ENCODE measurements around the gene CLN3. TPM values are rescaled to one million over a fixed set of nuclear protein-coding genes. Genes with fewer than 3 reads are reported as not detected.

The CLN3 gene
- total and polyA plus RNA-seq, 12 donors = 8.4 to 78.0 (median 36.3) TPM

DNA sequence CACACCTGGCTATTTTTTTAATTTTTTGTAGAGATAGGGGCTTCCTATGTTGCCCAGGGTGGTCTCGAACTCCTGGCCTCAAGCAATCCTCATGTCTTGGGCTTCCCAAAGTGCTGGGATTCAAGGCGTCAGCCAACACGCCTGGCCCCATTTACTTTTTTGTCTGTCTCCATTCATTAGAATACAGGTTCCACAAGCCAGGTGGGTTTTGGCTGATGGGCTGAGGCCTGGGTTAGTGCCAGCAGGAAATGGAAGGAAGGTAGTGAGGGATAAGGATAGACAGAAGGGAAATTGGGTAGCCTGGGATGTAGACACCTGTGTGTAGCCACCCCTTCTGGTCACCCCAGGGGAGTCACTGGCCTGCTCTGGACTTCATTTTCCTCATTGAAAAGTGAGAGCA is 19.2 kb upstream of the CLN3 start:
- WGBS, 4 donors = 79 to 91% (median 89%) methylated on average over 3 of the region's 3 CpGs
- Histone ChIP-seq H3K4me3 (no peak overlapping the region), H3K27ac (no peak overlapping the region), H3K36me3 (replicated peaks in 1 of 2) (no peaks in the 10 kb centered on the region), H3K9me3 (replicated peaks in 1 of 3) (no peaks in the 10 kb centered on the region), H3K27me3 (no peaks in the 10 kb centered on the region), H3K4me1 (replicated peaks in 1 of 2) (no peaks in the 10 kb centered on the region)
- TF ChIP-seq, protein P1, sequence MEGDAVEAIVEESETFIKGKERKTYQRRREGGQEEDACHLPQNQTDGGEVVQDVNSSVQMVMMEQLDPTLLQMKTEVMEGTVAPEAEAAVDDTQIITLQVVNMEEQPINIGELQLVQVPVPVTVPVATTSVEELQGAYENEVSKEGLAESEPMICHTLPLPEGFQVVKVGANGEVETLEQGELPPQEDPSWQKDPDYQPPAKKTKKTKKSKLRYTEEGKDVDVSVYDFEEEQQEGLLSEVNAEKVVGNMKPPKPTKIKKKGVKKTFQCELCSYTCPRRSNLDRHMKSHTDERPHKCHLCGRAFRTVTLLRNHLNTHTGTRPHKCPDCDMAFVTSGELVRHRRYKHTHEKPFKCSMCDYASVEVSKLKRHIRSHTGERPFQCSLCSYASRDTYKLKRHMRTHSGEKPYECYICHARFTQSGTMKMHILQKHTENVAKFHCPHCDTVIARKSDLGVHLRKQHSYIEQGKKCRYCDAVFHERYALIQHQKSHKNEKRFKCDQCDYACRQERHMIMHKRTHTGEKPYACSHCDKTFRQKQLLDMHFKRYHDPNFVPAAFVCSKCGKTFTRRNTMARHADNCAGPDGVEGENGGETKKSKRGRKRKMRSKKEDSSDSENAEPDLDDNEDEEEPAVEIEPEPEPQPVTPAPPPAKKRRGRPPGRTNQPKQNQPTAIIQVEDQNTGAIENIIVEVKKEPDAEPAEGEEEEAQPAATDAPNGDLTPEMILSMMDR (IDR thresholded peaks at IDR 0.05) = no peak
- TF ChIP-seq POLR2A (IDR thresholded peaks at IDR 0.05) = no peak
- intact Hi-C loops (cut with DNase I) = no loop called here
- no peak for DNase-seq

DNA sequence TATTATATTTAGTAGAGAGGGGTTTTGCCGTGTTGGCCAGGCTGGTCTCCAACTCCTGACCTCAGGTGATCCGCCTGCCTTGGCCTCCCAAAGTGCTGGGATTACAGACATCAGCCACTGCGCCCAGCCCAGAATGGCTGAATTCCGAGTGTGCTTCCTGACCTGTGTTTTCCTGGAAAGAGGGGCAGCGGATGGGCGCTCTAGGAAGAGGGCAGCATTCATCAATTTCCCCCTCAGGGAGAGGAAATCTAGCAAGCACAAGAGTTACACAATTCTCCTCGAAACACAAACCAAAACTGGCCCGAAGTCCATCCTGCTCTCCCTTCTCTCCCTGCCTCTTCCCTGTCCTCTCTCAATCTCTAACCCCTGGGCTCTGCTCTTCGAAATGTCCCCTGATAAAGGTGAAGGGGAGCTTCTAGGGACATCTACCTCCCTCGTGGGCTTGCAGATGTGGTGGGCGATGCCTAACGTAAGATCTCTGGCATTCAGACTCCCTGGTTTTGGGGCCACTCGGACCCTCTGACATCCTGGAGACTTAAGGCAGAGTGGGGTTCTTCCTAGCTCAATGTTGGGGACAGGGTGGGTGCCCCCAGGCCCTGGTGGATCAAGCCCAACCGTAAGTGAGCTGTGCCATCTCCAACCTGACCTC is 13.7 kb upstream of the CLN3 start:
- H3K27me3 ChIP-seq = no peaks in the 10 kb centered on the region
- no peak overlapping the region for H3K4me3 ChIP-seq
- WGBS, 4 donors = 56 to 71% (median 67%) methylated on average over 10 to 14 of the region's 14 CpGs
- intact Hi-C loops (cut with DNase I) = no loop called here
- TF ChIP-seq, protein P1 (IDR thresholded peaks at IDR 0.05) = no peak
- no peak for TF ChIP-seq POLR2A (IDR thresholded peaks at IDR 0.05)
- H3K9me3 ChIP-seq (replicated peaks in 1 of 3) = no peaks in the 10 kb centered on the region
- no peak overlapping the region for H3K27ac ChIP-seq
- H3K4me1 ChIP-seq (replicated peaks in 1 of 2) = no peaks in the 10 kb centered on the region
- DNase-seq = no peak
- H3K36me3 ChIP-seq (replicated peaks in 1 of 2) = no peaks in the 10 kb centered on the region

DNA sequence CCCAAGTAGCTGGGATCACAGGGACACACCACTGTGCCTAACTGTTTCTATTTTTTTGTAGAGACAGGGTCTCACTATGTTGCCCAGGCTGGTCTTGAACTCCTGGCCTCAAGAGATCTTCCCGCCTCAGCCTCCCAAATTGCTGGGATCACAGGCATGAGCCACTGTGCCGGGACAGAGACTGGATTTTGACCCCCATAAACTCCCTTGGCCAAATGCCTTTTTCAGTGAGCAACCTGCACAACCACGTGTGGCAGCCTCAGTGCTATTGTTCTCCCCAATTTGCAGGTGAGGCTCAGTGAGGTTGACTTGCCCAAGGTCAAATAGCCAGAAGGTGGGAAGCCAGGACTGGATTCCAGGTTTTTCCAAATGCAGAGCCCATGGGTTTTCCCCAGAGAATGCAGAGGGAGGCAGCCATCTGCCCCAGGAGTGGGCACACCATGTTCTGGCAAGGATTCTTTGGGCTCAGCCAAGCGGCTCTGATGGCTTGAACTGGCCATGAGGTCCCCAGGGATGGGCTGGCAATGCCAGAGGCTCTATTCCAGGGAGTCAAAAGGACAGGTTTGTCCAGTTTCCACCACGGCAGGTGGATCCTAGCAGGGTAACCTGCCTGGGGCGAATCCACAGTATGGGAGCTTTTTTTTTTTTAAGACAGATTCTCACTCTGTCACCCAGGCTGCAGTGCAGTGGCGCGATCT is 13.0 kb upstream of the CLN3 start:
- no peak for TF ChIP-seq POLR2A (IDR thresholded peaks at IDR 0.05)
- TF ChIP-seq, protein P1 (IDR thresholded peaks at IDR 0.05) = no peak
- no peaks in the 10 kb centered on the region for H3K9me3 ChIP-seq (replicated peaks in 1 of 3)
- DNase-seq = no peak
- no peaks in the 10 kb centered on the region for H3K27me3 ChIP-seq
- no peaks in the 10 kb centered on the region for H3K4me1 ChIP-seq (replicated peaks in 1 of 2)
- no peak overlapping the region for H3K27ac ChIP-seq
- no peak overlapping the region for H3K4me3 ChIP-seq
- H3K36me3 ChIP-seq (replicated peaks in 1 of 2) = no peaks in the 10 kb centered on the region
- intact Hi-C loops (cut with DNase I) = no loop called here
- WGBS, 4 donors = 72 to 87% (median 80%) methylated on average over 5 to 8 of the region's 8 CpGs

DNA sequence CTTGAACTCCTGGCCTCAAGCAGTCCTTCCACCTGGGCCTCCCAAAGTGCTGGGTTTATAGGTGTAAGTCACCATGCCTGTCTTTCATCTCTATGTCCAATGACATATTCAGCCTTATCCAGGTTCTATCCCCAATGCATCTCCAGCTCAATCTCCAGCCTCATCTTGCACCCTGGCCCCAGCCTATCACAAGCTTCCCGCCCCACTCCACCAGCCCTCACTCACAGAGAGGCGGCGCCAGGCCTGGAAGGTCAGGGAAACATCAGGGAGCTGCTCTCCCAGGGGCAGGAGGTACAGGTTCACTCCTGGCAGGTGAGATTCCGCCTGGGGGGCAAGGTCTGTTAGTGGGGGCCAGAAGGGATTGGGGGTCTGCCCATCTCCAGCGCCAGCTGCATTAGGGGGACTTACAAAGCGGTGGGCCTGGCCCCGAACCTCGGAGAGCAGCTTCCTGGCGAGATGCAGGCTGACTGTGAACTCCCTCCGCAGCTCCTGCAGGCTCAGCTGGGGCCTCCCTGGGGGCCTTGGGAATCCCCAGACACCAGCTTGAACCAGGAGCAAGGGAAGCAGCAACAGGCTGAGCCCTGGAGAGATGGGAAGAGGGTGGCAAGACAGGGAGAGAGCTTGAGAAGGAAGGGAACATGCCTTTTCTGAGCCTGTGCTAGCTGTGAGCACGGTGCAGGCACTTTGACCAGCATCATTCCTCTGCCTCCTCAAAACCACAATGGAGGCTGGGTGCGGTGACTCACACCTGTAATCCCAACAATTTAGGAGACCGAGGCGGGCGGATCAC is 11.8 kb upstream of the CLN3 start:
- H3K9me3 ChIP-seq (replicated peaks in 1 of 3) = no peaks in the 10 kb centered on the region
- TF ChIP-seq, protein P1 (IDR thresholded peaks at IDR 0.05) = no peak
- TF ChIP-seq POLR2A (IDR thresholded peaks at IDR 0.05) = no peak
- no peaks in the 10 kb centered on the region for H3K27me3 ChIP-seq
- no peaks in the 10 kb centered on the region for H3K36me3 ChIP-seq (replicated peaks in 1 of 2)
- no peak for DNase-seq
- no peaks in the 10 kb centered on the region for H3K4me1 ChIP-seq (replicated peaks in 1 of 2)
- 85 to 94% (median 86%) methylated on average over 8 to 15 of the region's 15 CpGs for WGBS, 4 donors
- no peak overlapping the region for H3K27ac ChIP-seq
- intact Hi-C loops (cut with DNase I) = no loop called here
- no peak overlapping the region for H3K4me3 ChIP-seq

Data from adrenal gland (tissue), 12 donors.